ENCODE results near the gene CACNA1I.

CACNA1I gene

DNA sequence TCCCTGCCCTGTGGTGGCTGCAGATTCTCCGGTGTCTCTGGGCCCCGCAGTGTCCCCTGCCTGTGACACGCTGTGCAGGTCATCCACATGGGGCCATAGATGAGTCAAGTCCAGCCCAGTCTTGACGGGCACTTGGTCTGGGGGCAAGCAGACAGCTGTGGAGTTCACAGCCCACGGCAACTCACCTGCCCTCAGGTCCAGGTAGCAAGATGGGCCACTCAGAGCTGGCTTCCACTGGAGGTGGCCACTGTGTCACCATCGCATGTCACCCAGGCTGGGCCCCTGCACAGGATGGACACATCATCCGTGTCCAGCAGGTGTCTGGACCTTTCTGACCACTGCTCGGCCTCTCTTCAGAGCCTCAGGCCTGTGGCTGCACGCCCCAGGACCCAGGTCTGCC is 109.9 kb downstream of the CACNA1I start:
- no peaks in the 10 kb centered on the region for H3K4me1 ChIP-seq (ENCODE audit: control insufficient read depth, insufficient read depth, low read length)
- H3K9ac ChIP-seq (ENCODE audit: low read length), result no peak overlapping the region
- no peaks in the 10 kb centered on the region for H3K9me3 ChIP-seq (ENCODE audit: control insufficient read depth, low read length)
- peaks cover 14% of the 10 kb centered on the region for H3K27me3 ChIP-seq (ENCODE audit: control insufficient read depth, insufficient read depth, low read length)
- no peaks in the 10 kb centered on the region for H3K36me3 ChIP-seq (ENCODE audit: control insufficient read depth, insufficient read depth, low read length)
- no peak overlapping the region for H3K4me3 ChIP-seq (ENCODE audit: low read length)

DNA sequence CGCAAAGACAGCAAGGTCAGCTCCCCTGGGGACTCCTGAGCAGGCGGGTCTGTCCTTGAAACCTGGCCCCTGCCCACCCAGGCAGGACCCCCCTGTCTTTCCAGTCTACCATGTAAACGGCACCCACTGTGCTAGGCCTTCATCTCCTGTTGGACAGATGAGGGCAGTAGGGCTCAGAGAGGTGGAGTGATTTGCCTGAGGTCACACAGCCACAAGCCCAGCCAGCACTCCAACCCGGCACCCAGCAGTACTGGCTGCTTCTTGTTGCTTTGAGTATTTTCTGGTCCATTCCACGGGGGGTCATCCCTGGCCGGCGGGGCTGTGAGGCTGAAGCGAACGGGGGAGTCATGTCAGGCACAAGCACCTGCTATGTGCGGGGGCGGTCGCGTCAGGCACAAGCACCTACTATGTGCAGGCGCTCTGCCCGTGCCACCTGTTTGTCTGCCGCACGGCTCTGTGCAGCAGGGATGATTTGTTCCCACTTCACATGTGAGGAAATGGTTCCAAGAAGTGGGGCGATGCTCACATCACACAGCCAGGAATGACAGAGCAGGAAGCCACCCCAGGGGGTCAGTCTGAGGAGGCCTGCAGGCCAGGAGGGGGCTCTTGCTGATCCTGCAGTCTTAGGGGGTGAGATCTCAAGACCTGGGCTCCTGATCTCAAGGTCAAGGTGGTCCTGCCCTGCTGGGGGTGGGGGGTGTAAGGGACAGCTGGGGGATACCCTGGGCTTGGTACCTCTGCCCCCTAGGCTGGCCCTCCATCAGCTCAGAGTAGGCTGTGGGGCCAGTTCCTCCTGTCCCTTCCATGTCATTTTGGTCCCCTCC is 110.7 kb downstream of the CACNA1I start:
- Histone ChIP-seq H3K36me3 (ENCODE audit: control insufficient read depth, insufficient read depth, low read length) (no peaks in the 10 kb centered on the region), H3K9me3 (ENCODE audit: control insufficient read depth, low read length) (no peaks in the 10 kb centered on the region), H3K27me3 (ENCODE audit: control insufficient read depth, insufficient read depth, low read length) (peaks cover 18% of the 10 kb centered on the region), H3K4me3 (ENCODE audit: low read length) (no peak overlapping the region), H3K9ac (ENCODE audit: low read length) (no peak overlapping the region), H3K4me1 (ENCODE audit: control insufficient read depth, insufficient read depth, low read length) (no peaks in the 10 kb centered on the region)

DNA sequence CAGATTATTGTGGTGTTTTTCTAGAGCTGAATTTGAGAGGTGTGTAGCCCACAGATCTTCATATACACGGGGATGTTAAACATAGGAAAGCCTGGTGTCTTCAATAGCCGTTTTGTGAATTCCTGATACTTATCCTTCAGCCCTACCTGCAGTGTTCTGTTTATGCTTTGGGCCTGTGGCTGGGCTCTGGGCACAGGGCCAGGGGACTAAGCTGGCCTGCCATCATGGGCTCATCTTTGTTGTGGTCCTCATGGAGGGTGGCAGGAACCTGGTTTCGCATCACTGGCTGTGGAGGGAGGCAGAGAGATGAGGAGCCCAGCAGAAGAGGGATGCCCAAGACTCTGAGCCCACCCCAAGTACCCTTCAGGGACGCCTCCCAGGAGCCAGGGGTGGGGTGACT is 112.4 kb downstream of the CACNA1I start:
- no peaks in the 10 kb centered on the region for H3K36me3 ChIP-seq (ENCODE audit: control insufficient read depth, insufficient read depth, low read length)
- no peak overlapping the region for H3K4me3 ChIP-seq (ENCODE audit: low read length)
- no peaks in the 10 kb centered on the region for H3K9me3 ChIP-seq (ENCODE audit: control insufficient read depth, low read length)
- no peaks in the 10 kb centered on the region for H3K4me1 ChIP-seq (ENCODE audit: control insufficient read depth, insufficient read depth, low read length)
- H3K27me3 ChIP-seq (ENCODE audit: control insufficient read depth, insufficient read depth, low read length), result peaks cover 25% of the 10 kb centered on the region
- no peak overlapping the region for H3K9ac ChIP-seq (ENCODE audit: low read length)

- no peaks in the 10 kb centered on the region for H3K36me3 ChIP-seq (ENCODE audit: control insufficient read depth, insufficient read depth, low read length)
- H3K27me3 ChIP-seq (ENCODE audit: control insufficient read depth, insufficient read depth, low read length), result peaks cover 29% of the 10 kb centered on the region
- H3K9ac ChIP-seq (ENCODE audit: low read length), result no peak overlapping the region
- H3K4me3 ChIP-seq (ENCODE audit: low read length), result no peak overlapping the region
- H3K4me1 ChIP-seq (ENCODE audit: control insufficient read depth, insufficient read depth, low read length), result no peaks in the 10 kb centered on the region
- no peaks in the 10 kb centered on the region for H3K9me3 ChIP-seq (ENCODE audit: control insufficient read depth, low read length)
These were observed 113.1 kb downstream of the CACNA1I start for GRCh38 chr22:39683639-39684038.

- H3K9me3 ChIP-seq (ENCODE audit: control insufficient read depth, low read length), result no peaks in the 10 kb centered on the region
- H3K4me3 ChIP-seq (ENCODE audit: low read length), result no peak overlapping the region
- H3K4me1 ChIP-seq (ENCODE audit: control insufficient read depth, insufficient read depth, low read length), result no peaks in the 10 kb centered on the region
- no peak overlapping the region for H3K9ac ChIP-seq (ENCODE audit: low read length)
- H3K27me3 ChIP-seq (ENCODE audit: control insufficient read depth, insufficient read depth, low read length), result peaks cover 36% of the 10 kb centered on the region
- no peaks in the 10 kb centered on the region for H3K36me3 ChIP-seq (ENCODE audit: control insufficient read depth, insufficient read depth, low read length)
These were observed 114.2 kb downstream of the CACNA1I start for GRCh38 chr22:39684702-39685281.

- no peaks in the 10 kb centered on the region for H3K36me3 ChIP-seq (ENCODE audit: control insufficient read depth, insufficient read depth, low read length)
- no peaks in the 10 kb centered on the region for H3K9me3 ChIP-seq (ENCODE audit: control insufficient read depth, low read length)
- no peak overlapping the region for H3K9ac ChIP-seq (ENCODE audit: low read length)
- no peak overlapping the region for H3K4me3 ChIP-seq (ENCODE audit: low read length)
- H3K4me1 ChIP-seq (ENCODE audit: control insufficient read depth, insufficient read depth, low read length), result no peaks in the 10 kb centered on the region
- peaks cover 36% of the 10 kb centered on the region for H3K27me3 ChIP-seq (ENCODE audit: control insufficient read depth, insufficient read depth, low read length)
These were observed 115.0 kb downstream of the CACNA1I start for GRCh38 chr22:39685336-39686177.

- peaks cover 42% of the 10 kb centered on the region for H3K27me3 ChIP-seq (ENCODE audit: control insufficient read depth, insufficient read depth, low read length)
- no peaks in the 10 kb centered on the region for H3K36me3 ChIP-seq (ENCODE audit: control insufficient read depth, insufficient read depth, low read length)
- H3K9me3 ChIP-seq (ENCODE audit: control insufficient read depth, low read length), result no peaks in the 10 kb centered on the region
- H3K9ac ChIP-seq (ENCODE audit: low read length), result no peak overlapping the region
- H3K4me1 ChIP-seq (ENCODE audit: control insufficient read depth, insufficient read depth, low read length), result no peaks in the 10 kb centered on the region
- H3K4me3 ChIP-seq (ENCODE audit: low read length), result no peak overlapping the region
These were observed 115.6 kb downstream of the CACNA1I start for GRCh38 chr22:39686178-39686620.

- Histone ChIP-seq H3K27me3 (ENCODE audit: control insufficient read depth, insufficient read depth, low read length) (peaks cover 49% of the 10 kb centered on the region), H3K36me3 (ENCODE audit: control insufficient read depth, insufficient read depth, low read length) (no peaks in the 10 kb centered on the region), H3K9me3 (ENCODE audit: control insufficient read depth, low read length) (no peaks in the 10 kb centered on the region), H3K4me3 (ENCODE audit: low read length) (no peak overlapping the region), H3K9ac (ENCODE audit: low read length) (no peak overlapping the region), H3K4me1 (ENCODE audit: control insufficient read depth, insufficient read depth, low read length) (no peaks in the 10 kb centered on the region)
These were observed 116.4 kb downstream of the CACNA1I start for GRCh38 chr22:39686776-39687525.

DNA sequence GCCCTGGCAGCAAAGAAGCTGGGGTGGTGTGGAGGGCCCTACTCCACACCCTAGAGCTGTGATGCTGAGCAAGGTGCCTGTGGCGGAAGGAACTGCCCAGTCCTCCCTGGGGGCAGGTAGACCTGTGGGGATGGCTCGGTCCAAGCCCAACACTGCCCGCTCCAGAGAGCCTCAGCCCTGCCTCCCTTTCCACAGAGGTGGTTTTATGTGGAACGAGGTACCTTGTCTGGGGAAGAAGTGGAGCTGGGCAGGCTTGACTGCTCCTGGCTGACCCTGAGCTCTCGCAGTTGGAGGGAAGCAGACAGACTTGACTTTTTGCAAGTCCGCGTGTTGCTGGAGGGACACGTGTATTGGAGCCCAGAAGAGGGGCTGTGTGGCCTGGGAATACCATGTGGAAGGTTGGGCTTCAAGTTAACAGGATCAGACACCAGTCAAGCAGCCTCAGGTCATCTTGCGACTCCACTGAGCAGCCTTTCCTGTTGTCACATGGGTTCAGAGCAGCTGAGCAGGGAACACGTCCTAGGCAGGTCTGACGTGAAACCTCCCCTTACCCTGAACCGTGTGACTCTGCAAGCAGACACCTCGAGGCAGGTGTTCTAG is 117.7 kb downstream of the CACNA1I start:
- Histone ChIP-seq H3K27me3 (ENCODE audit: control insufficient read depth, insufficient read depth, low read length) (peaks cover 49% of the 10 kb centered on the region), H3K9ac (ENCODE audit: low read length) (no peak overlapping the region), H3K4me3 (ENCODE audit: low read length) (no peak overlapping the region), H3K36me3 (ENCODE audit: control insufficient read depth, insufficient read depth, low read length) (no peaks in the 10 kb centered on the region), H3K4me1 (ENCODE audit: control insufficient read depth, insufficient read depth, low read length) (no peaks in the 10 kb centered on the region), H3K9me3 (ENCODE audit: control insufficient read depth, low read length) (no peaks in the 10 kb centered on the region)

DNA sequence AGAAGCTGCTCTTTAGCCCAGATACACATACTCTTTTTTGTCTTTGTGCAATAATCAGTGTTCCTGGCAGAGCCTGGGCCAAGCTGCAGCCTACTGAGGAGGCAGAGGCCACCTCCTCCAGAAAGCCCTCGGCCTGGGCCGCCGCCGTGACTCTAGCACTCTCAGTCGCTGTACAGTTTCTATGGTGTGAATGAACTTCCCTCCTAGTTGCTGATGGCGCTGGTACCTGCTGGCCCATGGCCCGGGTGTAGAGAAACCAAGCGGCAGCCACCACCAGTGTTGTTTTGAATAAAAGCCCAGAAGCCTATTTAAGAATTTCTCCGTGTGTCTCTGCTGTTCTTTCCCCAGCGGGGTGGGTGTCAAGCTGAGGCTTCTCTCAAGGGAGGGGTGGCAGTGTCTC is 118.9 kb downstream of the CACNA1I start:
- no peaks in the 10 kb centered on the region for H3K9me3 ChIP-seq (ENCODE audit: control insufficient read depth, low read length)
- no peak overlapping the region for H3K4me3 ChIP-seq (ENCODE audit: low read length)
- H3K36me3 ChIP-seq (ENCODE audit: control insufficient read depth, insufficient read depth, low read length), result no peaks in the 10 kb centered on the region
- no peak overlapping the region for H3K9ac ChIP-seq (ENCODE audit: low read length)
- H3K4me1 ChIP-seq (ENCODE audit: control insufficient read depth, insufficient read depth, low read length), result no peaks in the 10 kb centered on the region
- H3K27me3 ChIP-seq (ENCODE audit: control insufficient read depth, insufficient read depth, low read length), result peaks cover 43% of the 10 kb centered on the region

GRCh38 chr22:39690881-39691605 is 120.5 kb downstream of the CACNA1I start:
- Histone ChIP-seq H3K9ac (ENCODE audit: low read length) (no peak overlapping the region), H3K4me3 (ENCODE audit: low read length) (no peak overlapping the region), H3K27me3 (ENCODE audit: control insufficient read depth, insufficient read depth, low read length) (peaks cover 32% of the 10 kb centered on the region)

More at GRCh38 chr22:39690881-39691605, 120.5 kb downstream of the CACNA1I start:
- H3K36me3 ChIP-seq (ENCODE audit: control insufficient read depth, insufficient read depth, low read length), result no peaks in the 10 kb centered on the region
- no peaks in the 10 kb centered on the region for H3K4me1 ChIP-seq (ENCODE audit: control insufficient read depth, insufficient read depth, low read length)
- H3K9me3 ChIP-seq (ENCODE audit: control insufficient read depth, low read length), result no peaks in the 10 kb centered on the region

All from mucosa of stomach (tissue), 1 donor.